ENCODE measurements around the gene OXNAD1.

OXNAD1 gene

DNA sequence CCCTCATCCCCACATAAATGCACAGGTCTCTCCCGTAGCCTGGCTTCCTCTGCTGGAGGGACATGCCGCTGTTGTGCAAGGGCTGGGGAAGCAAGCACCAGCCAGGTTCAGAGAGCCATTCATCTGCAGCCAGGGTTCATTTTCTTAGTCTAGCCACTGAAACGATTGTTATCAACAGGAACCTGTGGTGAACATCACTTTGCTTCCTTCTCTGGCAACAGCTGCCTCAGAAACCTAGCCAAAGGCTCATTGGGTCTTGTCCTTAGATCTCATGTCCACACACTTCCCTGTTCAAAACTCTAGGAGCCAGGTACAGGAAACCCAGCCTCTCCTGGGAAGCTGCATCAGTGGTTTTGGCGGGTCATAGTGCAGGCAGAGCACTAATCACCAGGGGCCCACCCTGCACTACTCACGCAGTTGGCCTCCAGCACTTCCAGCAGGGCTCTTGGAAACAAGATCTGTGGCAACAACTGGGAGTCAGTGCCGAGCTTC lies 47.0 kb downstream of the OXNAD1 start:
- Histone ChIP-seq H4K20me1 (ENCODE audit: insufficient read depth, low read length, poor library complexity, severe bottlenecking) (no peaks in the 10 kb centered on the region), H3F3A (ENCODE audit: low read depth) (peaks cover 14% of the 10 kb centered on the region), H3K9me2 (replicated peaks; ENCODE audit: low read depth, low read length) (no peaks in the 10 kb centered on the region), H3K9me3 (ENCODE audit: insufficient read depth, low read depth, low read length) (no peaks in the 10 kb centered on the region), H3K27me3 (ENCODE audit: insufficient read depth, low read length, poor library complexity, severe bottlenecking) (no peaks in the 10 kb centered on the region), H3K4me1 (ENCODE audit: insufficient read depth, low read length, poor library complexity, severe bottlenecking) (peaks cover 51% of the 10 kb centered on the region), H3K36me3 (ENCODE audit: insufficient read depth, low read length) (peaks cover 19% of the 10 kb centered on the region; the same call in 1 of the 2 replicates), H3K4me3 (ENCODE audit: low read length, poor library complexity, severe bottlenecking) (peak overlapping the region; percentile 51), H3K4me2 (ENCODE audit: low read depth, low read length, poor library complexity, severe bottlenecking) (peak overlapping the region; percentile 83), H3K79me2 (ENCODE audit: insufficient read depth, low read length) (no peaks in the 10 kb centered on the region), H3K9ac (ENCODE audit: low read depth, low read length, poor library complexity, severe bottlenecking) (peak overlapping the region; percentile 46), H2AFZ (ENCODE audit: low read length) (no peak overlapping the region)
- TF ChIP-seq, protein P1, sequence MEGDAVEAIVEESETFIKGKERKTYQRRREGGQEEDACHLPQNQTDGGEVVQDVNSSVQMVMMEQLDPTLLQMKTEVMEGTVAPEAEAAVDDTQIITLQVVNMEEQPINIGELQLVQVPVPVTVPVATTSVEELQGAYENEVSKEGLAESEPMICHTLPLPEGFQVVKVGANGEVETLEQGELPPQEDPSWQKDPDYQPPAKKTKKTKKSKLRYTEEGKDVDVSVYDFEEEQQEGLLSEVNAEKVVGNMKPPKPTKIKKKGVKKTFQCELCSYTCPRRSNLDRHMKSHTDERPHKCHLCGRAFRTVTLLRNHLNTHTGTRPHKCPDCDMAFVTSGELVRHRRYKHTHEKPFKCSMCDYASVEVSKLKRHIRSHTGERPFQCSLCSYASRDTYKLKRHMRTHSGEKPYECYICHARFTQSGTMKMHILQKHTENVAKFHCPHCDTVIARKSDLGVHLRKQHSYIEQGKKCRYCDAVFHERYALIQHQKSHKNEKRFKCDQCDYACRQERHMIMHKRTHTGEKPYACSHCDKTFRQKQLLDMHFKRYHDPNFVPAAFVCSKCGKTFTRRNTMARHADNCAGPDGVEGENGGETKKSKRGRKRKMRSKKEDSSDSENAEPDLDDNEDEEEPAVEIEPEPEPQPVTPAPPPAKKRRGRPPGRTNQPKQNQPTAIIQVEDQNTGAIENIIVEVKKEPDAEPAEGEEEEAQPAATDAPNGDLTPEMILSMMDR (conservative IDR thresholded peaks at IDR 0.05; ENCODE audit: low read length), result no peak
- no peak for TF ChIP-seq EZH2phosphoT487 (IDR thresholded peaks at IDR 0.05; ENCODE audit: borderline replicate concordance)

DNA sequence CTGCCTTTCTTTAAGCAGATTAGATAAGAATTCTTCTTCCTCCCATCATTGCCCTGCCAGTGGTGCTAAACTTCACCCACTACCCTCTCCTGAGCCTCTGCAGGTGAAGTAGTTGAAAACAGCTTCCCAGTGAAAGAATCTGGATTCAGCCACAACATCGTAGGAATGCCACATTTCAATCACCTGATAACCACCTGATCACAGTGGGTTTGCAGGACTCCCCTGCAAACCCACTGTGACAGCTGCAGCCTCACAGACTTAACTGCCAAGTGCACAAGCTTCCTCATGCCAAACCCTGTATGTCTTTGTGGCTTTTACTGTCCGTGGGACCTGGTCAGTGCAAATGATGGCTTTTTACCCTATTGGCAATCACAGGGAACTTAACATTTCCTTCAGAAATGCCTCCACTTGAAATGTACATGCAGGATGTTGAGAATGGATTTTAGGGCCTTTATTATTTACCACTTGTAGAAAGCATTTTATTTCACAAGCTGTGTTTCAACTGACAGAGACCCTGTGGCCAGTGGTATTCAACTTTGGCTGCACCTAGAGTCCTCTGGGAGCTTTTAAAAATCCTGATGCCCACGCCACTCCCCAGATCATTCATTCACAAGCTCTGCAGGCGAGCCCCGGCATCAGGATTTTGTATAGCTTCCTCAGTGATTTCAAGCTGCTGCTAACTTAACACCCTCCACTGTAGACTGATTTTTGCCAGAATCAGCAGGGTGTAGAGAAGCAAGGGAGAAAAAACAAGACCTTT lies 49.1 kb downstream of the OXNAD1 start:
- Histone ChIP-seq H3K4me1 (ENCODE audit: insufficient read depth, low read length, poor library complexity, severe bottlenecking) (peaks cover 51% of the 10 kb centered on the region), H3K36me3 (ENCODE audit: insufficient read depth, low read length) (peaks cover 39% of the 10 kb centered on the region; the same call in 1 of the 2 replicates), H4K20me1 (ENCODE audit: insufficient read depth, low read length, poor library complexity, severe bottlenecking) (no peaks in the 10 kb centered on the region), H3K79me2 (ENCODE audit: insufficient read depth, low read length) (no peaks in the 10 kb centered on the region; the same call in 1 of the 2 replicates), H3K9me3 (ENCODE audit: insufficient read depth, low read depth, low read length) (no peaks in the 10 kb centered on the region), H3K4me3 (ENCODE audit: low read length, poor library complexity, severe bottlenecking) (no peak overlapping the region), H3K4me2 (ENCODE audit: low read depth, low read length, poor library complexity, severe bottlenecking) (peak overlapping the region; percentile 33), H2AFZ (ENCODE audit: low read length) (no peak overlapping the region), H3K27me3 (ENCODE audit: insufficient read depth, low read length, poor library complexity, severe bottlenecking) (no peaks in the 10 kb centered on the region), H3K9ac (ENCODE audit: low read depth, low read length, poor library complexity, severe bottlenecking) (peak overlapping the region; percentile 11), H3F3A (ENCODE audit: low read depth) (peaks cover 14% of the 10 kb centered on the region), H3K9me2 (replicated peaks; ENCODE audit: low read depth, low read length) (no peaks in the 10 kb centered on the region)
- TF ChIP-seq, protein P1 (conservative IDR thresholded peaks at IDR 0.05; ENCODE audit: low read length), result no peak
- TF ChIP-seq EZH2phosphoT487 (IDR thresholded peaks at IDR 0.05; ENCODE audit: borderline replicate concordance), result no peak

DNA sequence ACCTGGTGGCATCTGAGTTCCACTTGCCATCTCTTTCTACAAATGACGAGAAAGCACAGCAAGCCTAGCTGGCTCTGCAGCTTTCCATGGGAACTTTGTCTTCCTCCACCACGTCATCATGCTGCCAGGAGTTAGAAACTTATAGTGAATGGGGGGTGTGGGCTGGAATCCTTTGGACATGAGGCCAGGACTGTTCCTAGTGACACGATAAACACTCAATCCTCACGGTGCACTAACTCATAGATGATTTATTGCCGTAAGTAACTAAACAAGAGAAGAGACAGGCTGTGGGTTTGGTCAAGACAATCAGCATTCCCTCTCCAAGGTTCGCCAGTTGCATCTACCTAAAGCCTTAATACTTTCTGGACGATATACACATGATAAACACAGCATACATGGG lies 50.6 kb downstream of the OXNAD1 start:
- no peaks in the 10 kb centered on the region for H3K9me3 ChIP-seq (ENCODE audit: insufficient read depth, low read depth, low read length)
- peaks cover 55% of the 10 kb centered on the region; the same call in 1 of the 2 replicates for H3K36me3 ChIP-seq (ENCODE audit: insufficient read depth, low read length)
- H3K4me1 ChIP-seq (ENCODE audit: insufficient read depth, low read length, poor library complexity, severe bottlenecking), result peaks cover 43% of the 10 kb centered on the region
- H3K79me2 ChIP-seq (ENCODE audit: insufficient read depth, low read length), result no peaks in the 10 kb centered on the region; the same call in 1 of the 2 replicates
- no peak overlapping the region for H3K4me3 ChIP-seq (ENCODE audit: low read length, poor library complexity, severe bottlenecking)
- H4K20me1 ChIP-seq (ENCODE audit: insufficient read depth, low read length, poor library complexity, severe bottlenecking), result no peaks in the 10 kb centered on the region
- no peaks in the 10 kb centered on the region for H3K9me2 ChIP-seq (replicated peaks; ENCODE audit: low read depth, low read length)
- no peak overlapping the region for H2AFZ ChIP-seq (ENCODE audit: low read length)
- no peak overlapping the region for H3K9ac ChIP-seq (ENCODE audit: low read depth, low read length, poor library complexity, severe bottlenecking)
- H3F3A ChIP-seq (ENCODE audit: low read depth), result peaks cover 5% of the 10 kb centered on the region
- TF ChIP-seq, protein P1 (conservative IDR thresholded peaks at IDR 0.05; ENCODE audit: low read length), result no peak
- no peak for TF ChIP-seq EZH2phosphoT487 (IDR thresholded peaks at IDR 0.05; ENCODE audit: borderline replicate concordance)
- H3K27me3 ChIP-seq (ENCODE audit: insufficient read depth, low read length, poor library complexity, severe bottlenecking), result no peaks in the 10 kb centered on the region
- no peak overlapping the region for H3K4me2 ChIP-seq (ENCODE audit: low read depth, low read length, poor library complexity, severe bottlenecking)
